ENCODE data around the gene MARCHF10.

DNA sequence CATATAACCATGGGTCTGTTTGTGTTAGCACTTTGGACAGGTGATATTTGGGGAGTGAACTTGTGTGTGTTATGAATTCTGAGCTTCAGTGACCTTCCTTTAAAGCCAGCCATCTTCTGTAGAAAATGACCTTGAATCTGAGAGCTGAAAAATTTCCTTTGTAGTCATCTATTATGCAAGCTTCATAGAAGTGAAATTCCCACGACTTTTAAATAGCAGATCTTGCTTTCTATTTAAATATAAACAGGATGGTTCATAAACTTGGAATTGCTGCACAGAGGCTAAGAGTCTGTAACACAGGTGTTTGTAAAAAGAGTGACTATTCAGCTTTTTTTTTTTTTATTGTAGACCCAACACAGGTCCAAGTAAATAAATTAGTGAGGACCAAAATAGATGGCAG, 85.5 kb downstream of the MARCHF10 start:
- TF ChIP-seq EZH2 (IDR thresholded peaks at IDR 0.05; ENCODE audit: borderline replicate concordance), result no peak
- TF ChIP-seq, protein P1, sequence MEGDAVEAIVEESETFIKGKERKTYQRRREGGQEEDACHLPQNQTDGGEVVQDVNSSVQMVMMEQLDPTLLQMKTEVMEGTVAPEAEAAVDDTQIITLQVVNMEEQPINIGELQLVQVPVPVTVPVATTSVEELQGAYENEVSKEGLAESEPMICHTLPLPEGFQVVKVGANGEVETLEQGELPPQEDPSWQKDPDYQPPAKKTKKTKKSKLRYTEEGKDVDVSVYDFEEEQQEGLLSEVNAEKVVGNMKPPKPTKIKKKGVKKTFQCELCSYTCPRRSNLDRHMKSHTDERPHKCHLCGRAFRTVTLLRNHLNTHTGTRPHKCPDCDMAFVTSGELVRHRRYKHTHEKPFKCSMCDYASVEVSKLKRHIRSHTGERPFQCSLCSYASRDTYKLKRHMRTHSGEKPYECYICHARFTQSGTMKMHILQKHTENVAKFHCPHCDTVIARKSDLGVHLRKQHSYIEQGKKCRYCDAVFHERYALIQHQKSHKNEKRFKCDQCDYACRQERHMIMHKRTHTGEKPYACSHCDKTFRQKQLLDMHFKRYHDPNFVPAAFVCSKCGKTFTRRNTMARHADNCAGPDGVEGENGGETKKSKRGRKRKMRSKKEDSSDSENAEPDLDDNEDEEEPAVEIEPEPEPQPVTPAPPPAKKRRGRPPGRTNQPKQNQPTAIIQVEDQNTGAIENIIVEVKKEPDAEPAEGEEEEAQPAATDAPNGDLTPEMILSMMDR (IDR thresholded peaks at IDR 0.05; ENCODE audit: poor library complexity), result no peak

All from hepatocyte (in vitro differentiated cells).